Epidermal melanocyte (primary cell): ENCODE results near the gene TSEN54.

ENCODE experiments used
- DNase-seq: peaks from one replicate; pipeline ENCODE4 v3.0.0; 2011; ENCODE audit warnings: low spot score; ENCODE audit not compliant: insufficient read length

TSEN54 gene

DNA sequence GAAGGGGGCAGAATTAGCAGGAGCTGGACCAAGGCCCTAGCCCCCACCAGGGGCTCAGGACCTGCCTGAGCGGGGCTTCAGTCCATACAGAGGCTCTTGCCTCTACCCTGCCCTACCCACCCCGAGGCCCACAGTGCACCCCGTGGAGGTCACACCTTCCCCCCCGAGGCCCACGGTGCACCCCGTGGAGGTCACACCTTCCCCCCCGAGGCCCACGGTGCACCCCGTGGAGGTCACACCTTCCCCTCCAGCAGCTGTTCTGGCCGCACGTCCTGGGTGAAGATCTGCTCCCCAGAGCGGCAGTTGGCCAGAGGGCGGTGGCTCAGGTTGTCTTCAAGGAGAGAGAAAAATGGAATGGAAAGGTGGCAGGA lies 12.4 kb upstream of the TSEN54 start:
- no peak for DNase-seq

DNA sequence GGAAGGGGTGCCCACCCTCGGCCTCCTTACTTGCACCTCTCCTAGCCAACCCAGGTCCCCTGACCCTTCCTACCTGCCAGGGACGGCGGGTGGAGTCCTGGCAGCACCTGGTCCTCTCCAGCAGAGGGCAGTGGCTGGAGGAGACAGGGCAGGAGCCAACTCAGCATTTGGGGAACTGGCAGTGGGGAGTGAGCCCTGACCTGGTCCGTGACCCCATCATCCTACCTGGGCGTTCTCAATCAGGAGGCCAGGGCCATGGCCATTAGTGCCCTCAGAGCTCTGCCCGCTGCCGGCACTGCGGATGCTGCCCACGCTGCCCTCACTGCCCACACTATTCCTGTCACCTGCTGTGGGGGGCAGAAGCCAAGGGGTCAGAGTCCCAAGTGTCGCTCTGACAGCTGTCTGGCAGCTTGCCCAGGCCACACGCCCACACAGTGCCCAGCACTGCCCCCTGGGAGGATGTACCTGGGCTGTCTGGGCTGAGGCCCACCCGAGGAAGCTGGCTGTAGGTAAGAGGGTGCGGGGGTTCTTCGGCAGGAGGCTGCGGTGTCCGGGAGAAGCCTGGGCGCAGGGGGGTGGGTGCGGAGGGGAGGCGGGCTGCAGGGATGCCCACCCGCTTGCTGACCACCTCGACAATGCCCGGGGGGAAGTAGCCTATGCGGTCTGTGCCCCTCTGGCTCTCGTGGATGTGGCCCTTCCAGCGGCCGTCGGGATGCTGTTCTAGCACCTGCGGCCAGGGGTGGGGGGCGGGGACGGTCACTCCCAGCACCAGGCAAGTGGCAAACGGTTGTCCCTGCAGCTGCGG lies 11.8 kb upstream of the TSEN54 start:
- no peak for DNase-seq

DNA sequence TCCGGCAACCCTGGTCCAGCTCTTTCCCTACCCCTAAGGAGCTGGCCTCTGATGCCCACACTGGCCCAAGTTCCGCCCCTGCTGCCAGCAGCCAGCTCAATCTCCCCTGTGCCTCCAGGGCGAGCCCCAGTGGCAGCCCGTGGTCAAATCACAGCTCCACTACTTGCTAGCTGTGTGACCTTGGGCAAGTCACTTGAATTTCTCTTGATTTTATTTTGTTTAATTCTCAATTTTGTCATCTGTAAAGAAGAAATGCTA lies 11.2 kb upstream of the TSEN54 start:
- no peak for DNase-seq

DNA sequence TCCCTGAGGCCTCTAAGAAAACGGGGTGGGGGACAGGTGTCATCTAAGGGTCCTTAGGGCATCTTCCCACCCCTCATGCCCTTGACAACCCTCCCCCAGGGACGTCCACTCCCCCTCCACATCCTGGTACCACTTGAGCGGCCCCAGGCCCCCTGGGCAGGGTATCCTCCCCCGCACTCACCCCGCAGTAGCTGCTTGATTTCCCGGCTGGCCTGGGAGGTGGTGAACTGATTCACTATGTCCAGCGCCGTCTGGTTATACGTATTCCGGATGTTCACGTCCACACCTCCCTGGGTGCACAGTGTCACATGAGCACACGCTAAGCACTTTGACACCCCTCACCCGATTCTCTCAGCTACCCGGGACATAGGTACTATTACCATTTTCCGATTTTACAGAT lies 10.7 kb upstream of the TSEN54 start:
- no peak for DNase-seq

DNA sequence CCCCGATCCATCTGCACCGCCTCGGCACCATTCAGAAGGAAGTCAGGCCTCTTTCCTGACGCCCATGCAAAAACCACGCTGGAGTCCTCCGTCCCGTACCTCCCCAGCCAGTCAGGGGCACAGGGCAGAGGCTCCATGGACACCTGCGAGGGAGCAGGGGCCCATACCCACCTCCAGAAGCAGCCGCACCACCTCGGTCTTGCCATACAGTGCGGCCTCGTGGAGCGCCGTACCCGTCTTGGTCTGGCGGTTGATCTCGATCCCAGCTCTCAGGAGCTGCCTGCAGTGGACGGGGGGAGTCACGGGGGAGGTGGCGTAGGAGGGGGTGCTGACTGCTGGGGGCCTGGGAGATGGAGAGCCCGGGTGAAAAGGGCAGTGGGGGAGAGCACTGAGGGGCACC lies 10.2 kb upstream of the TSEN54 start:
- DNase-seq: no peak

DNA sequence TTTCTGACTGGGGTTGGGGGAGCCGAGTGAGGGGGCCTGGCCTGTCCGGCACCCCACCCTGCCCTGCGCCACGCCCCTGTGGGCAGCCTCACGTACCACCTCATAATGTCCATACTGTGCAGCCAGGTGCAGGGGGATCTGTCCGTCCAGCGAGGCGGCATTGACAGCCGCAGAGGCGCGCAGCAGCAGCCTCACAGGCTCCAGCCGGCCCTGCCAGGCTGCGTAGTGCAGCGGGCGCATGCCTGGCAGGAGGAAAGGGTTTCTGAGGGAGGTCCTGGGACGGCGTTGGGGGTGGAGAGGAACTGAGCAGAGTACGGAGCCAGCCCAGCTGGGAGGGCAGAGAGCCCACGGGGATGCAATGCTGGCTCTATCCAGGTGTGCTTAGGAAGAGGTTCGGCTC lies 9.4 kb upstream of the TSEN54 start:
- no peak for DNase-seq

DNA sequence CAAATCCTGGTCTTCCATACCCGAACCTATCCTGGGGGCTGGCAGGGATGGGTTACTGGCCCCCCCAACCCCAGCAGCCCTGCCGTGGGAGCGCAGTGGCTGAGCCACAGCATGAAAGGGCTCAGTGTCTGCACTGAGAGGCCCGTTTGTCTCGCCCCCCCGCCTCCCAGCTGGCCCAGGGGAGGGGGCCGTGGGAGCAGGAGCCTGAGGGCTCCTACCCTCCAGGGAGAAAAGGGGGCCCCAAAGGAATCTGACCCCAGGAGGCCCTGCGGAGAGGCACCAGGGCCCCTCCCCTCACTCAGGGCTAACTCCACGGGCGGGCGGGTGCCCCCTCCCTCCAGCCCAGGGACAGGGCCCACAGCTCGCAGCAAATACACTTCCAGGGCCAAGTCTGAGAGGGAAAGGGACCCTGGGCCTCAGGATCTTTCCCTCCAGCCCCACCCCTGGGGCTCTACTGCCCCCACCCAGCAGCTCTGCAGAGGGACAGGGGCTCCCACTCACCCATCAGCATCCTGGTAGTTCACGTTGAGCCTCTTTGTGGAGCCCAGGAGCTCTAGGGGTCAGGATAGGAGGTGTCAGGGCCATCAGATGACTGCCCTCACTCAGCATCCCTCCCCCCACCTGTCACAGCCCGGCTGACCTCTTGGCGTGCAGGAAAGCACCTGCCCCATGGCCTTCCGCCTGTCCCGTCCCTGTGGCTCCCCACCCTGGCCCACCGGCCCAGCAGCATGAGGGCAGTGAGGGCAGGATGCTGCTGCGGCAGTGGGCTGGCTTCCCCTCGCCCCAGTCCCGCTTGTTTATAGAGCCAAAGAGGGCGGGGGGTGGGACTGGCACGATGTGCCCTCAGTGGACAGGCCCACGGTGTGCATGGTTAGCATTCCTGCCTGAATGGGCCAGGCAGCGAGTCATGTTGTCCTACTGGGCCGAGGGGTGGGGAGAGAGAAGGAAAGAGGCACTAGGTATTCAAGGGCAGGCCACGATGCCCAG lies 8.3 kb upstream of the TSEN54 start:
- DNase-seq: peak; percentile 73

DNA sequence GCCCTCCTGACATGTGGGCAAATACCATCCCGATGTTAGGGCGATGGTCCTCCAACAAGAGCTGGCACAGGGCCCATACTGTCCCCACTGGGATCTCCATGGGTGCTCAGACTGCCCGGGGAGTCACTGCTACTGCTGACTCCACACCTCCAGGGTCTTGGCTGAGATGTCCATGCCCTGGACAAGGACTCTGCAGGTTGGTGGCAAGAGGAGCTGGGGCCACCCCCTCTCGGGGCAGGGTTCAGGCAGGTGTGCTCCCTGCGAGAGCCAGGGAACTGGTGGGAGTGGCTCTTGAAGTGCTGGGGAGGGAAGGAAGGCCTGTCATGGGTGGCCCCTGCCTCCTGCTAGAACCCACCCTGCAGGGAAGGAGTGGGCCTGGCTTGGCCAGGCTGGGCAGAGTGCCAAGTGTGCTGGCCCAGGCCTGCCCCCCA lies 7.4 kb upstream of the TSEN54 start:
- DNase-seq: no peak

DNA sequence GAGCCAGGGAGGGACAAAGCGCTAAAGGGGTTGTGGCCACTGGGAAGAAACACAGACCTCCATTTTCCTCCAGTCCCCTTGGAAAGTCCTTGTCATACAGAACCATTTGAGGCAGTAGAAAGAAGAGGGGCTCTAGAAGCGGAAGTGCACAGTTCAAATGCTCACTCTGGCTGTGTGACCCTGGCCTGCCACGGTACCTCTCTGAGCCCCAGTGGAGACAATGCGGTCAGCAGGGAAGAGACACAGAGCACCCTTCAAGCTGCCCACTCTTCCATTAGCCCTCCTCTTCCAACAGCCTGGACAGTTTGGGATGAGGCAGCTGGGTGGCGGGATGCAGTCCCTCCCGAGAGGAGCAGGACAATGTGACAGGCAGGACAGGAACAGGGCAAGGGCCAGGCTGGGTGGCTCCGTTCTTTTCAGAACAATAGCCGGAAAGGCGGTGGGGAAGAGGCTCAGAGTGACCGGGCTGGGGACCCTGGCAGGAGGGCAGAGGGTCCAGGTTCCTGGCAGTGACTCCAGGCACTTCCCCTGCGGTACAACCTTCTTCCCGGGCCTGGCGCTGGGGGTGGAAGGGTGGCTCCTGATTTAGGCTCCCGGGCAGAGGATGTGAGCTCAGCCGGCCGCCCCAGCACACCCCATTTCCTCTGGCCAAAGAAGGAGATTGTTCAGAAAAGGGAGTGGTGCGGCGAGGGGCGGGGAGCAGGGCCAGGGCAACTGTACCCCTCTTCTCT lies 6.6 kb upstream of the TSEN54 start:
- no peak for DNase-seq

DNA sequence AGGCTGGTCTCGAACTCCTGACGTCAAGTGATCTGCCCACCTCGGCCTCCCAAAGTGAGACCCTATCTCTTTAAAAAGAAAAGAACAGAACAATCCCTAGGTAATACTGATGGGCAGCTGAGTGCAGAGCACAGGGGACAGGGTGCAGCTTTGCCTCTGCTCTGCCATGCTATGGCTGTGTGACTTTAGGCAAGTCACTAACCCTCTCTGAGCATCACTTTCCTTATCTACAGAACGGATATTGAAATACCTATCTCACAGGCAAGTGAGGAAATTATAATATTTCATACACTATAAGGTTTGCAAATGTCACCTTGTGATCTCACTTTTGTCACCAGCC lies 5.1 kb upstream of the TSEN54 start:
- no peak for DNase-seq

DNA sequence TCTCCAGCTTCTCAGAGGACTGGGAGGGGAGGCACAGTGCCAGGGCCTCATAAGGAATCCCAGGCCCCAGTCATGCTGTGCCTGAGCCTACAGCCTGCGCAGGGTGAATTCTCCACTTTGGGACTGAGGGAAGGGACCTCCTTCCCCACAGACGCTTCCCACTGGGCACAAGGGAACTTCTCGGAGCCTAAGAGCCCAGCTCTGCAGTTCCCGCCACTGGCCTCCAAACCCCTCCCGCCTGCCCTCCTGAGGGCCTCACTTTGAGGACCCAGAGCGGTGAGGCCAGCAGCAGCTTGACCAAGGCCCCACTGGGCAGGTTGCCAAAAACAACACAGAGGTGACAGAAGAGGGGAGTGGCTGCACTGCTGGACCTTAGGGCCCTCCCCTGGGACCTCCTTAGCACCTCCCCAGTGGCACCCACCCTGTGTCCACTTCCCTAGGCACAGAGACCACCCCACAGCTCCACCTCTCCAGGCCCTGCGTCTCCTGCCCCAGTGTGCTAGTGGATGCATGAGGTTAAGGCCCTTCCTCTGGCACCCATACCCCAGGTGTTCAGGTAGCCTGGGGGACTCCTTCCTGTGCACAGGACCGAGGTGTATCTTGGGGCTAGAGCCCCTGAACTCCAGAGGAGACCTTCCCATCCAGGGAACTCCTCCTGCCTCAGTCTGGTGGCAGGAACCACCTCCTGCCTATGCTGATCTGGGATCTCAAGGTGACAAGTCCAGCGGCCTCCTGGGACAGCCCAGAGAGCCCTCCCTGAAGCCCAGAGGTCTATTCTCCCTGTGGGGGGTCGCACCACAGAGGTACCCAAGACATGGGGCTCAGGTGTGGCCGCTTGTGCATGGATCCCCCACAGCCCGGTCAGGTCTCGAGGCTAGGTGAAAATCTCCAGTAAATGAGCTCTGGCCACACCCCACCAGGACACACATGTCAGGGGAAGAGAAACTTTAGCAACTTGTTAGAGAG lies 4.4 kb upstream of the TSEN54 start:
- DNase-seq: no peak

DNA sequence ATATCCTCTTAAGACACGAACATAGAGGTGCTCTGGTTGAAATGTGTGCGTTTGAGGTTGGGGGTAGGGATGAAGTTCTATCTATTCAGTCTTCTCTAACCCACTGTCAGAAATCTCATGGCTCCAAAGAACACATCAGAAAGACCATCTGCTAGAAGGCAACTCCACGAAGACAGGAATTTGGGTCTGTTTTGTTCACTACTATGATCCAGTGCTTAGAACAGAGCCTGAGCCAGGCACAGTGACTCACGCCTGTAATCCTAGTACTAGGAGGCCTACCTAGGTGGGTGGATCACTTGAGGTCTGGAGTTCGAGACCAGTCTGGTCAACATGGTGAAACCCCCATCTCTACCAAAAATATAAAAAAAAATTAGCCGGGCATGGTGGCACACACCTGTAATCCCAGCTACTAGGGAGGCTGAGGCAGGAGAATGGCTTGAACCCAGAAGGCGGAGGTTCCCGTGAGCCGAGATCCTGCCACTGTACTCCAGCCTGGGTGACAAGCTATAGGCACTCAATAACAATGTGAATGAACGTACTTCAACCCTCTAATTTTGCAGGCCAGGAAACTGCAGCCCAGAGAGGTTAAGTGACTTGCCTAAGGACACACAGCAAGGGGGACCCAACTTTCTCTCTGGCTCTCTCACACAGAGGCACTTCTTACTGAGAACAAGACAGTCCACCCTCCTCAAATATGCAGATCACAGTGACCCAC lies 3.2 kb upstream of the TSEN54 start:
- no peak for DNase-seq

DNA sequence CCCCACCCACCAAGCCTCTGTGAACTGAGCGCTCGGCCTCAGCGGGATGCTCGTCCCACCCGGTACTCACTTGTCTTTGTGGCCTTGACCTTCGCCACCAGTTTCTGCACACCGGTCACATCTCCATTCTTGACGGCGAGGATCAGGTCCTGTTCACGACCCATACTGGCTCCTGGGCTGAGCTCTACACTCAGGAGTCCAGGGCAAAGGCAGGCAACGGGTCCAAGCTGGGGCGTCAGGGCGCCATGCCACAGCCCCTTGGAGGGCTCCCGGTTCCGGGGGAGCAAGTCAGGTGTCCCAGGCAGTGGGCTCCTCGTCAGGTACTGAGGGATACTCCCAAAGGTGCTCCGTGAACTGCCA lies 2.7 kb upstream of the TSEN54 start:
- DNase-seq: no peak

DNA sequence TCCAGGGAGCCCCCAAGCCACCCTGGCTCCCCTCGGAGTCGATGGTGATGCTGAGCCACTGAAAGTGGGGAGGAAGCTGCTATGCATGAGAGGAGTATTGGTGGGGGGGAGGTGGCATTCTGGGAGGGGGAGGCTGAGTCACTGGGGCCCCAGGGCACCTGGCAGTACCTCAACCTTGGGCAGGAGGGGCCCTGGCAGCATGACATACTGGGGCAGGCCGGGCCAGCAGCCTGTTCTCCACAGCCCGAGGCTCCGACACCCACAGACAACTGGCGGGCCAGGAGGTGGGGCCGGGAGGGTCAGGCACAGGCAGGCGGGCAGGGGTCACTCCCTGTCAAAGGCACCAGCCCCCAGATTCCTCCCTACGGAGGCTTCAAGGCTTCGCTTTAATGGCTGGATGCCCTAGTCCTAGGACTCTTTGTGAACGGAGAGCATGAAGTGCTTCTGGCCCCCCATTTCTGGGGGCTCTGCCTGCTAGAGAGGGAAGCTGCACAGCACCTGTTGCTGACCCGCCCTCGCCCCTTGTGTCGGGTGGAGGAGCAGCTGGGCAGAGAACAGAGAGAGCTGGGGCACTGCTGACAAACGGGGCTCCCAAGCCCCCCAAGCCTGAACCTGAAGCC lies 1.9 kb upstream of the TSEN54 start:
- DNase-seq: no peak

DNA sequence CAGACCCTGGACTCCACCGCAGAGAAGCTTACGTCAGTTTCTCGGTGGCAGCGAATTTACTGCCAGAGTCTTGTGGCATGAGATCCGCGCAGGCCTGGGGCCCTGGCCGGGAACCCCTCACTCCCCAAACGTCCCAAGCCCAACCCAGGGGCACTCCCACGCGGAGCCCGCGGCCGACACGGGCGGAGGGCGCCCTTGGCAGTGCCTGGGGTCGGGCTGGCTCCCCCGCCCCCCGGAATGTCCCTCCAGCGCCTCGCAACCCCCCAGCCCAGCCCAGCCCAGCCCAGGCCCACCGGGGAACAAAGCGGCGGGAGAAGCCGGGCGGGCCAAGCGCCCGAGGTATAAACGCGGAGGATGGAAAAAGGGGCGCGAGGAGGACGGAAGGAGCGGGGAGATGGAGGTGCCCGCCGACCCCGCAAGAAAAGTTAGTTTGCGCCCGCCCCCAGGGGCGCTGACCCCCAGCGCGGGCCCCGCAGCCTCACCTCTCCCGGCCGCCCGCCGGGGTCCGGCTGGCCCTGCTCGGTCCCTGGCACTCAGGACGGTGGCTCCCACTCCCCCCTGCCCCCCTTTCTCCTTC lies 1.3 kb upstream of the TSEN54 start:
- no peak for DNase-seq

DNA sequence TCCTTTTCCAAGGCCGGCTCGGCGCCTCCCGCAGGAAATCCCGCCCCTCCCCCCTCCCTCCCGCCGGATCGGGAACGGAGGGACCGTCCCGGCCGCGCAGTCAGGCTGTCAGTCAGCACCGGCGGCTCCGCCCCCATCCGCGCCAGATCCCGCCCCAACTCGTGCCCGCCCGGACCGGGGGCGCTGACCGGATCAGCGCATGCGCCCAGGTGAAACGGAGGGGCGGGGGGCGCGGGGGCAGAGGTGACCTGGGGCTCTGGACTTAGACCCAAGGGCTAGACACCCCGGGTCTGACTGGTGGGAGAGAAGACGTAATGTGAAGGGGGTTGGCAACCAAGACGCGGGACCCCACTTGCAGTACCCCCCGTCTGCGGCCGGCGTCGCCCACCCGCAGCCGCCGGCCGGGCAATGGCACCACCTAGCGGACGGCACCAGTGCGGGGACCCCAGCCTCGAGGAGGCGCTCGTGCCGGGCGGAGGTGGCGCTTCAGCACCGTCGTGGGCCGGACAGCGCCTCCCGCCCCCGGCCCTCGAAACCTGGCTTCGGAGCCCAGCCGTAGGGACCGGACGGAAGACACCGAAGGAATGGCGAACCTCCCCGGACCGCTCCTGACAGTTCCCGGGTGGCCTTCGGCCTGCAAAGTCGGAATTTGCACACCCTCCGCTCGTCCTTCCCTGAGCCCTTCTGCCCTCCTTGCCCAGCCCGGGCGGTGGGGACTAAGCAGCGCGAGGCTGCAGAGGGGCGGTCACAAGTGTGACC lies 653 bp upstream of the TSEN54 start, which contains the start of gene CASKIN2:
Gene CASKIN2 (minus strand): TSS at position 42 of the 759 bp plus-strand sequence. CDS start 1,733 bp downstream, outside the sequence.
- DNase-seq: peak; percentile 100

DNA sequence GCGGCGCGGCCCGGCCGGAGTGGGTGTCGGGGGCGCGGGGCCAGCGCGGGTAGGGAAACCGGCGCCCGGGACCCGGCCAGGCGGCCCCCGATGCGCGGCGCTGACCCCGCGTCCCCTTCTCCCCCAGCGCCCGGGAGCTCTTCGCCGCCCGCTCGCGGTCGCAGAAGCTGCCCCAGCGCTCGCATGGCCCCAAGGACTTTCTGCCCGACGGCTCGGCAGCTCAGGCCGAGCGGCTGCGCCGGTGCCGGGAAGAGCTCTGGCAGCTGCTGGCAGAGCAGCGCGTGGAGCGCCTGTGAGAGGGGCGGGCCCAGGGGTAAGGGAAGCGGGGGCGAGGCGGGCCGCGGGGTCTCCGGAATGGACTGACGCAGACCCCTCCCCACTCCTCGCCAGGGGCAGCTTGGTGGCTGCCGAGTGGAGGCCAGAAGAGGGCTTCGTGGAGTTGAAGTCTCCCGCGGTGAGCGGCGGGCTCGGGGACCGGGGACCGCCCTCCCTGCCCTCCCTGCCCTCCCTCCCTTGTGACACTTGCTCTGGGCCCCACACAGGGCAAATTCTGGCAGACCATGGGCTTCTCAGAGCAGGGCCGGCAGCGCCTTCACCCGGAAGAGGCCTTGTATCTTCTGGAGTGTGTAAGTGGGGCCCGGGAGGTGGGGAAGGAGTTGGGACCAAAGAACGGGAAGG lies 430 bp downstream of the TSEN54 start:
- peak; percentile 42 for DNase-seq

DNA sequence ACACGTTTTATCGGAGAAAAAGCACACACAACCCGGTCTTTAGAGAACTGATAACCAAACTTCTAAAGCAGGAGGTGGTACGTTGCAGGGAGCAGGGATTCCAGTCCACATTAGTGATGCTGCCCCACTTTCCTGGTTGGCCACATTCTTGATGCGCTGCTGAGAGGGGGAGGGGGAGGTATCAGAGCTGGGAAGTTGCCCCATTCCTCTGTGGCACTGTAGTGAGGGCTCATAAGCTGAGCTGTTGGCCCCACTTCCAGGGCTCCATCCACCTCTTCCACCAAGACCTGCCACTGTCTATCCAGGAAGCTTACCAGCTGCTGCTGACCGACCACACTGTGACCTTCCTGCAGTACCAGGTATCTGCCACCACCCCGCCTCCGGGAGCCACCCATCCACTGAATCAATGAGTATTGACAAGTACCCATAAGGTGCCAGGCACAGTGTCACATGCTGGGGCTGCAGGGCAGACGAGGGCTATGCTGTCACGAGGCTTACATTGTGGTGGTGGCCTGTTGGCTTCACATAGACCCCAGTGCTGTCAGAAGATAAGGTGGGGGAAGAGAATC lies 1.1 kb downstream of the TSEN54 start:
- DNase-seq: no peak
